Adrenal gland (tissue), 12 donors: Measurements from ENCODE around the gene TNIK. TPM values are rescaled to one million over a fixed set of nuclear protein-coding genes. Genes with fewer than 3 reads are reported as not detected.

ENCODE experiments used
- DNase-seq, 7 donors: peaks; one replicate each; pipeline ENCODE4 v3.0.0-alpha.2; 2019 to 2020
- H3K27ac ChIP-seq, 5 donors: fragments of 200-600 bp; sonication (generic) in 4 of 5; 1 replicate in 3 of 5; 2 replicates in 2 of 5; pipeline versions ENCODE4 v1.5.1 to v1.8.0; 2016 to 2020; ENCODE audit warnings: mild to moderate bottlenecking in 1 of 5
- H3K27me3 ChIP-seq: fragments of 200-600 bp; 2 replicates; pipeline ENCODE4 v1.8.0; 2021
- H3K36me3 ChIP-seq, 2 donors: fragments of 200-600 bp; replicated peaks in 1 of 2; 1 replicate in 1 of 2; 2 replicates in 1 of 2; pipeline versions ENCODE4 v1.5.1 to v1.8.0; 2018 to 2022
- H3K4me1 ChIP-seq, 2 donors: fragments of 200-600 bp; replicated peaks in 1 of 2; 1 replicate in 1 of 2; 2 replicates in 1 of 2; pipeline versions ENCODE4 v1.5.1 to v1.8.0; 2018 to 2021
- H3K4me3 ChIP-seq, 4 donors: fragments of 200-600 bp; sonication (generic) in 3 of 4; one replicate each; pipeline ENCODE4 v1.5.1; 2016 to 2018
- H3K9me3 ChIP-seq, 3 donors: fragments of 200-600 bp; sonication (generic) in 1 of 3; replicated peaks in 1 of 3; 1 replicate in 2 of 3; 2 replicates in 1 of 3; pipeline versions ENCODE4 v1.5.1 to v1.8.0; 2016 to 2021
- CTCF ChIP-seq, 6 experiments: fragments of 450-650 bp in 4 of 6; fragments of 200-600 bp in 2 of 6; sonication (generic) in 1 of 6; IDR thresholded peaks; 1 replicate in 5 of 6; 2 replicates in 1 of 6; pipeline versions ENCODE4 v1.5.1 to v1.8.0; 2016 to 2021; ENCODE audit warnings: antibody characterized with exemption in 6 of 6, mild to moderate bottlenecking in 2 of 6, moderate library complexity in 1 of 6
- POLR2A ChIP-seq, 2 donors: fragments of 450-650 bp; IDR thresholded peaks; one replicate each; pipeline ENCODE4 v1.6.1; 2017; ENCODE audit warnings: antibody characterized with exemption in 2 of 2, mild to moderate bottlenecking in 2 of 2, moderate library complexity in 1 of 2
- WGBS, 4 donors: extraction: QIAGEN DNeasy Blood & Tissue Kit in 2 of 4; methylation state at CpG; one replicate each; pipeline versions ENCODE4 v1.1.5 to v1.1.7; 2013 to 2017; 5-methylcytosine and 5-hydroxymethylcytosine counted together
- intact Hi-C, 2 donors: fragments of 100-400 bp; cut with DNase I; formaldehyde crosslinking; loops; one replicate each; pipeline versions ENCODE4 v1.14.1 to v1.15.0; 2022 to 2023
- polyA plus RNA-seq, 3 donors: library from polyadenylated mRNA; stranded (reverse); fragments of 200-250 nt in 2 of 3; fragments of 350-450 nt in 1 of 3; fragmentation: Illumina TruSeq in 1 of 3; extraction: RNeasy Lipid Tissue Mini Kit (QIAGEN cat#74804) in 1 of 3; gene quantifications; one replicate each; pipeline ENCODE4 v1.2.3, GENCODE V29; 2013 to 2014
- total RNA-seq, 9 donors: library from RNA; depleted of rRNA in 4 of 9; stranded (reverse); fragments of >200 nt in 4 of 9; fragments of 120-200 nt in 1 of 9; fragmentation: NEBNext Ultra II Directional in 1 of 9; extraction: Animal tissue kit (Norgen Biotek cat#: 25700) in 1 of 9; gene quantifications; one replicate each; pipeline versions ENCODE4 v1.1.0 to v1.2.4, GENCODE V29; 2013 to 2023
- donor health status: healthy with polysubstance abuse.
- donor health status: Bipolar disorder and iron deficiency.
- donor health status: DM: yes; HTN: yes; CAD: no.
- donor health status: DM: no; HTN: no; CAD: no.
- donor health status: DM: no; HTN: no; CAD: no.
- donor health status: DM: yes; HTN: yes; CAD: no.

Gene TNIK
- total and polyA plus RNA-seq, 12 donors, result 4.9 to 33.1 (median 10.7) TPM

- Histone ChIP-seq H3K9me3 (no peaks in the 10 kb centered on the region), H3K27me3 (no peaks in the 10 kb centered on the region), H3K4me3 (no peak overlapping the region), H3K36me3 (no peaks in the 10 kb centered on the region), H3K27ac (no peak overlapping the region), H3K4me1 (no peaks in the 10 kb centered on the region)
- WGBS, 4 donors, result 95 to 99% (median 97%) methylated on average over 10 of the region's 10 CpGs
- TF ChIP-seq POLR2A (IDR thresholded peaks at IDR 0.05) (no peak), CTCF (IDR thresholded peaks at IDR 0.05) (no peak)
- DNase-seq, result no peak
- intact Hi-C loops, result no loop called here
Observed at GRCh38 chr3:171140246-171140645, 320.0 kb downstream of the TNIK start.

GRCh38 chr3:171138027-171138426, 322.2 kb downstream of the TNIK start:
- Histone ChIP-seq H3K9me3 (no peaks in the 10 kb centered on the region), H3K4me1 (no peaks in the 10 kb centered on the region), H3K27ac (no peak overlapping the region), H3K4me3 (no peak overlapping the region), H3K27me3 (no peaks in the 10 kb centered on the region), H3K36me3 (no peaks in the 10 kb centered on the region)
- intact Hi-C loops, result no loop called here
- TF ChIP-seq CTCF (IDR thresholded peaks at IDR 0.05), result no peak
- no peak for TF ChIP-seq POLR2A (IDR thresholded peaks at IDR 0.05)
- no peak for DNase-seq
- 97 to 100% (median 97%) methylated on average over 2 of the region's 2 CpGs for WGBS, 4 donors

GRCh38 chr3:171135549-171135948, 324.7 kb downstream of the TNIK start:
- H3K27me3 ChIP-seq, result no peaks in the 10 kb centered on the region
- H3K4me1 ChIP-seq, result no peaks in the 10 kb centered on the region
- no peak overlapping the region for H3K4me3 ChIP-seq
- H3K27ac ChIP-seq, result no peak overlapping the region
- no peaks in the 10 kb centered on the region for H3K9me3 ChIP-seq
- no peaks in the 10 kb centered on the region for H3K36me3 ChIP-seq
- intact Hi-C loops, result no loop called here
- TF ChIP-seq CTCF (IDR thresholded peaks at IDR 0.05) (no peak), POLR2A (IDR thresholded peaks at IDR 0.05) (no peak)
- WGBS, 4 donors, result 92 to 94% (median 93%) methylated on average over 1 of the region's 1 CpG
- DNase-seq, result no peak

GRCh38 chr3:171133796-171134569, 326.2 kb downstream of the TNIK start:
- Histone ChIP-seq H3K4me3 (no peak overlapping the region), H3K9me3 (no peaks in the 10 kb centered on the region), H3K36me3 (no peaks in the 10 kb centered on the region), H3K4me1 (no peaks in the 10 kb centered on the region), H3K27me3 (no peaks in the 10 kb centered on the region), H3K27ac (no peak overlapping the region)
- no peak for DNase-seq
- TF ChIP-seq POLR2A (IDR thresholded peaks at IDR 0.05) (no peak), CTCF (IDR thresholded peaks at IDR 0.05) (no peak)
- WGBS, 4 donors, result 80 to 90% (median 85%) methylated on average over 5 of the region's 5 CpGs
- intact Hi-C loops, result no loop called here
